H54 (cell line): ENCODE results near the gene KRTAP10-1.
A peak's percentile ranks its signal among the peaks of the same experiment; 100 is the strongest.

Source experiments
- DNase-seq: peaks from one replicate; pipeline ENCODE4 v3.0.0; 2011; ENCODE audit warnings: low spot score, mixed read lengths; ENCODE audit not compliant: insufficient read length
- FAIRE-seq: peaks from 3 replicates; lab custom pipeline; 2011; peaks lifted over from hg19 to GRCh38; lab: Jason Lieb, UNC
- POLR2A ChIP-seq: IDR thresholded peaks from 2 replicates; pipeline ENCODE4 v1.6.1; 2011; ENCODE audit warnings: low read depth, mild to moderate bottlenecking, low read length

Gene KRTAP10-1

GRCh38 chr21:44524414-44525371, 15.3 kb downstream of the KRTAP10-1 start:
- no peak for FAIRE-seq
- TF ChIP-seq POLR2A, result no peak
- DNase-seq, result no peak

GRCh38 chr21:44523567-44524413, 16.2 kb downstream of the KRTAP10-1 start:
- no peak for FAIRE-seq
- DNase-seq, result no peak
- TF ChIP-seq POLR2A, result no peak

DNA sequence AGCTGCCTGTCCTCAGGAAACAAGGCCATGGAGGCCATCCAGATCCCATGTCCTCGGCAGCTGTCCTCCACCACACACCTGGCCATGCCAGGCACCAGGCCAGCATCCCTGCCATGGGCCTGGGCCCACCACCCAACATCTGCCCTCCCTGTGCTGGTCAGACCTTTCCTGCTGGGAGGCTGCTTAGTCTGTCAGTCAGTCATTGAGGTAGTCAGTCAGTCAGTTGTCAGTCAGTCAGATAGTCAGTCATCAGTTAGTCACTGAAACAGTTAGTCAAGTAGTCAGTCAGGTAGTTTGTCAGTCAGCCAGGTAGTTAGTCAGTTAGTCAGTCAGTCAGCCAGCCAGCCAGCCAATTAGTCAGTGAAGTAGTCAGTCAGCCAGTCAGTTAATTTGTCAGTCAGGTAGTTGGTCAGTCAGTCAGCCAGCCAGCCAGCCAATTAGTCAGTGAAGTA, 17.2 kb downstream of the KRTAP10-1 start:
- FAIRE-seq (no peak), DNase-seq (no peak)
- TF ChIP-seq POLR2A, result no peak

DNA sequence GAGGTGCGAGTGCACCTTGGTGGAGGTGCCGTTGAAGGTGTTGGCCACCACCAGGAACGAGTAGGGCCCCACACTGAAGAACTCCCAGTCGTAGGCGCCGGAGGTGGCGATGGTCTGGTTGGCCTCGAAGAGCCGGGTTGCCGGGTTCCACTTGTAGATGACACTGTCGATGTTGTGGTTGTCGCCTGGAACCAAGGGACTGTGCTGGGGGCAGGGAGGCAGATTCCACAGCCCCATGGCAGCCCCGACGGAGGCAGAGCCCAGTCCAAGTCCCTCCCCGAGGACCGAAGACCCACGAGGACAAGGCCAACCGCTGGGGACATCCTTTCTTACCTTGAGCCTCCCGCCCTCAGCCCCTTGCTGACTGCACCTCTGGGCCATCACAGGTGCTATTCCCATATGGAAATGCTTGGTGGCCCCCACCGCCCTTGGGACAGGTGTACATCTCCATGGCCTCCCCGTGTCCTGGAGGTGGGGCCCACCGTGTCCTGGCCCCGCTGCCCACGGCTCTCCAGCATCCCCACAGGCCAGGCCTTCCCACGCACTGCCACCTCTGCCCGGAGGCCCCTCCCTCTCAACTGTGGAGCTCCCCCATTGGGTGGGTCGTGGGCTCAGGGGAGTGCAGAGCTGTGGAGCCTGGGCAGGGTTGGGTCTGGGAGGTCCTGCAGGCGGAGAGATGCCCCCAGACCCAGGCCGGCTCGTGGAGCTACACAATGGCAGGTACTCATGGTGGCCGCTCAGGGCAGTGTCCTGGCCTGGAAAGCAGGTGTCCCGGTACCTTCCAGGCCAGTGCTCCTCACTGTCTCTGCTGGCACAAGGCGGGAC, 17.9 kb downstream of the KRTAP10-1 start:
- FAIRE-seq, result no peak
- no peak for DNase-seq
- no peak for TF ChIP-seq POLR2A

DNA sequence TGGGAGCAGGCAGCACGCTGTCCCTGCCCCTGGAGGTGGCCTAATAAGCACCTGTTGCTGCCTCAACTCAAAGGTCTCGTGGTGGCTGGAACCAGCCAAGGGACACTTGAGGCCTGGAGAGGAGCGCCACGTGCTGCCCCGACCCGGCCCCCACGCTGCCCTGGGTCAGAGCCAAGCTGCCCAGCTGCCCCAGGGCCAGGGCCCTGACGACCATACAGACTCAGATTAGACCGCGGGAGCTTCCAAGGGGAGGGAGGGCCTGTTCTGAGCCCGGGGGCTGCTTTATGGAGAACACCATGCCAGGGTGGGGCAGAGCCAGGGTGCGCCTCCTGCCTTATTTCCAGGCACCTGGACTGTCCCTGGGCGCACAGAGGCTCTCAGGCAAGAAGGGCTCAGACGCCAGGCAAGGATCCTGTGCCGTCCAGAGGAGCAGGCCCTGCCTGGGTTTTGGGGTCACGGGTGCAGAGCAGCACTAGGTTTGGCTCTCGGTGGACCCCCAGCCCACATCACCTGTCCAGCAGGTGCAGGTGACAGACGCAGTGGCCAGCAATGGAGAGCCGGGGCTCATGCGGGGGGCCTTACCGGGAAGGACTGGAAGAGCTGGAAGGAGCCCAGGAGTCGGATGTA, 18.6 kb downstream of the KRTAP10-1 start:
- DNase-seq (no peak), FAIRE-seq (no peak)

DNA sequence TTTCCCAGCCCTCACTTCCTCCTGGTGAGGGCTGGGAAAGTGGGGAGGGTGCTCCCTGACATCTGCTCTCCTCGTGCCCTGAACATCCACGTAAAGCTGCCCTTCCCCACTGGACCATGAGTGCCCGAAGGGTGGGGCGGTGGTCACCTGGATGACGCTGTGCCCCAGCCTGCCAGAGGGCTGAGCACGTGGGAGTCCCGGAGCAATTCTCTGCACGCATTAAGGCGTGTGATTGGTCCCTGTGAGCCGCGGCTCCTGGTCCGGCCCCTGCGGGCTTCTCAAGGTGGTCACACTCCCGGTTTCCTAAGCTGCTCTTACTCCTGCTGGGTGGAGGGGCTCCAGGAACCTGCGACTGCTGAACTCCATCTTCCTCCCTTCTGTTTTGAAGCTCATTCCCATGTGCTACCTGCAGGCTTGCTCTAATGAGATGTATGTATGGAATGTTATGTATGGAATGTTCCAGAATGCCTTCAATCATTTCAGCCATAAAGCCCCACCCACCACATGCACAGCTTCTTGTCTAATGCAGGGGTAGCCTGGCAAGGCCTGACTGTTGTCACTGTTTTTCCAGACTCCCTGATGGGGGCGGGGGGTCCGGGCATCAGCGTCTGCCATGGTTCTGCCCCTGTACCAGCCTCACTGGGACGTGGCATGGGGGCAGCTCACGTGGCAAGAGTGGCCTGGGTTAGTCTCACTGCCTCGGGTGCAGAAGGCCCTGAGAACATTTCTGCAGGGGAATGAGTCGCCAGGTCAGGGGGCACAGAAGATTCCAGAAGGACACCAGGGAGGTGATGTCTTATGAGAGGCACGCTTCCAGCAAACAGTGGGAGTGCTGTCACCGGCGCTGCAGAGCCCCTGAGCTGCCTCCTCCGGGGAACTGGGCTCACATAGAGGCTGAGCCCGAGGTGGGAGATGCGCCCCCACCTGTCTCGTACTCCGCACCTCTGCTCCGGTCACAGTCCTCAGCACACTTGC, 19.4 kb downstream of the KRTAP10-1 start:
- TF ChIP-seq POLR2A, result no peak
- DNase-seq (no peak), FAIRE-seq (no peak)

More for the DNA sequence above, 18.6 kb downstream of the KRTAP10-1 start:
- TF ChIP-seq POLR2A, result 0 out of 2 replicates have a peak, but pooled peaks have one; percentile 3

GRCh38 chr21:44519346-44520325, 20.4 kb downstream of the KRTAP10-1 start:
- no peak for DNase-seq

DNA sequence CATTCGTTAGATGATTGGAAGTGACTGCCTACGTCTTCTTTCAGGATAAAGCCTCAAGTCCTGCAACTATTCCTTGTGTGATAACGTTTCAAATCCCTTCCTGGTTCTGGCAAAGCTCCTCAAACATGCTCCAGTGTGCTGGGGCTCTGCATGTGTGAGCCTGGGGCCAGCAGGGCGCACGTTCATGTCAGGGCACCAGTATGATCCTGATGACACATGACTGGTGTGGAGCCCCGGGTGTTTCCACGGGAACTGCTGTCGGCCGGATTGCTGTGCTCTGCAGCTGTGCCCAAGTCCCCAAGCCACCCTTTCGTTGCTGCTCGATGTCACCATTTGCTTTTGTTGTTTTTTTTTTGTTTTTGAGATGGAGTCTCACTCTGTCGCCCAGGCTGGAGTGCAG, 21.3 kb downstream of the KRTAP10-1 start:
- no peak for TF ChIP-seq POLR2A
- no peak for FAIRE-seq
- no peak for DNase-seq

More at GRCh38 chr21:44519346-44520325, 20.4 kb downstream of the KRTAP10-1 start:
- FAIRE-seq, result no peak
- no peak for TF ChIP-seq POLR2A

DNA sequence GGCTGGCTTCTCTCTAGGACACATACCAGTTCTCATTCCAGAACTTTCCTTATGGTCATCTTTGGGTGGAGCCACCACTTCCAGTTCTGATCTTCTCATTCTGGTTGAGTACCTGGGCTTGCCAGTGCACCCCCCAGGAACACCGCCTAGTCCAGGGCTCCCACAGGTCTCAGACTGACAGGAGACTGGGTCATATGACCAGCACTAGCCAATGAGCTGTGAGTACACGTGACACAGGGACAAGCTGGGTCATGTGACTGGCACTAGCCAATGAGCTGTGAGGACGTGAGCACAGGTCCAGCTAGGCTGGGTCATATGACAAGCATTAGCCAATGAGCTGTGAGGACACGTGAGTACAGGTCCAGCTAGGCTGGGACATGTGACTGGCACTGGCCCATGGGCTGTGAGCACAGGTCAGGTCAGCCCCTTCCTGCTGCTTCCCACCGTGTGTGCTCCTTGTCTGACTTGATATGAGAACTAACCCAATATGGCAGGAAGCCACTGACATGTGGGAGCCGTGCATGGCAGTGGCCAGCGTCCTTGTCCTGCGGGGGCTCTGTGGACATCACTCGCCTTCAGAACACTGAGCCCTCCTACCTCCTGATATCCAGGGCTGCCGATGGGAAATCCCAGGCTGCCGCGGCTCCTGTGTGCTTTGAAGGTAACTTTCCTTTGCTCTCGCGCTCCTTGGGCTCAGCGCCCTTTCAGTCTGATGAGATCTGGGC, 22.7 kb downstream of the KRTAP10-1 start:
- DNase-seq (peak; percentile 89), FAIRE-seq (no peak)
- TF ChIP-seq POLR2A, result peak; percentile 36; the same call in 1 of the 2 replicates

DNA sequence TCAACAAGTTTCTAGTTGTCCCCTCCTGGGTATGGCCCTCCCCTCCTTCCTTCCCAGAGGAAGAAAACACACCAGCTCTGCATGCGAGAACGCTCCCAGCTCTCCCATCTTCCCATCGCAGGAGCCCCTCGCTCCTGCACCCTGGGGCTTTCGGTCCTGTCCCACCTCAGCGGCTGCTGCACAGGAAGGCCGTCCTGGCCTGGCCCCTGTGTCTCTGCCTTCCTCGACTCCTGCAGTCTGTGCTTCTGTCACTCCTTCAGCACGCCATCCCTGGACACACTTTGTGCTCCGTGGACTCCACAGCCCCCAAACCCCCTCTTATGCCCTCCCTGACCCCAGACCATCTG, 23.2 kb downstream of the KRTAP10-1 start:
- no peak for DNase-seq
- no peak for TF ChIP-seq POLR2A
- FAIRE-seq, result no peak

DNA sequence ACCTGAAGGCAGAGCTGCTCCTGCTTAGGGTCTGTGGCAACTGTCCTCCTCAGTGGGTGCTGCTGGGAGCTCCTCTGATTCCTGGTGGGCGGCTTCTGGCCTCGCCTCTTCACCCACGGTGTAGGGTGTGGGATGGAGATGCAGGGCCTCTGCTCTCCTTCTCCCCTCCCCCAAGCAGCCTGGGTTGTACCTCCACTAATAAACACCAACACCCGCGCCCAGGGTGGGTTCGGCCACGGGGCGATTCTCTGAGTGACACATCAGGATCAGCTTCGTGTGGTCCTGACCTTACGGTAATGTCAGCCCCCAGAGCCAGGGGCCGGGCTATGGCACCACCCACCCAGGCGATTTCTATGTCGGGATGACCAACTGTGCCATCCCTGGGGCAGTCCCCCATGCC, 23.7 kb downstream of the KRTAP10-1 start:
- DNase-seq (no peak), FAIRE-seq (no peak)
- TF ChIP-seq POLR2A, result no peak
